Dermis blood vessel endothelial cell (primary cell): ENCODE data around the gene RNF32. TPM values are rescaled to one million over a fixed set of nuclear protein-coding genes. Genes with fewer than 3 reads are reported as not detected.

ENCODE experiments used
- DNase-seq: peaks from one replicate; pipeline ENCODE4 v3.0.0; 2010
- total RNA-seq: library from RNA; depleted of rRNA; stranded (reverse); fragments of >200 nt; gene quantifications from 2 replicates; pipeline ENCODE4 v1.2.3, GENCODE V29; 2014

RNF32 gene
- 0.23 and 1.4 TPM in 2 replicates for total RNA-seq

DNA sequence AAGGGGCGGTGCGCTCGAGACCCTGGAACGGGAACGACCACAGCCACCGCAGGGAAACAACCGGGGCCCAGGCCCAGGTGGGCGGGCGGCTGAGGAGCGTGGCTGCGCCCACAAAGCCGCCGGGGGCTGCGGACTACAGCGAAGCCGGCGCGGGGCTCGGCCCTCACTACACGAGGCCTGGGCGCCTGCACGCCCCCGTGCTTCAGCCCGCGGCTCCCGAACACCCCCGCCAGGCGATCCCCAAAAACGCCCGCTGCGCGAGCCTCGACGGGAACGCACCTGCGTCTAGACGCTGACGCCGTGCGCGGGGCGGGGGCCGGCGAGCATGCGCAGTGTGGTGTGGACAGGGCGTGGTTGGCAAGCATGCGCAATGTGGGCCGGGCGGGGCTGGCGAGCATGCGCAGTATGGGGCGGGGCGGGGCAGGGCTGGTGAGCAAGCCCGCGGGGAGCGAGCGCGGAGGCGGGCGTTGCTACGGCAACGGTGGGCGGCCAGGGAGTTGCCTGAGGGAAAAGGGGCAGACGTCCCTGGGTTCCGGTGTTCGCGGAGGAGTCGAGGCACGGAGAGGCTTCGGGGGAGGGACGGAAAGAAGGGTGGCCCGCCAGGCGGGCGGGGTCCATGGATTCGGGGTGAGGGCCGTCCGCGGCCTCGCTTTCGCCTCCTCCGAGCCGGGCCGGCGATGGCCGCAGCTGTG lies at the start of gene RNF32:
Gene RNF32, plus strand, starts transcription at position 518 of the 692 bp plus-strand sequence. CDS start 3,104 bp downstream, outside the sequence.
- peak; percentile 94 for DNase-seq

DNA sequence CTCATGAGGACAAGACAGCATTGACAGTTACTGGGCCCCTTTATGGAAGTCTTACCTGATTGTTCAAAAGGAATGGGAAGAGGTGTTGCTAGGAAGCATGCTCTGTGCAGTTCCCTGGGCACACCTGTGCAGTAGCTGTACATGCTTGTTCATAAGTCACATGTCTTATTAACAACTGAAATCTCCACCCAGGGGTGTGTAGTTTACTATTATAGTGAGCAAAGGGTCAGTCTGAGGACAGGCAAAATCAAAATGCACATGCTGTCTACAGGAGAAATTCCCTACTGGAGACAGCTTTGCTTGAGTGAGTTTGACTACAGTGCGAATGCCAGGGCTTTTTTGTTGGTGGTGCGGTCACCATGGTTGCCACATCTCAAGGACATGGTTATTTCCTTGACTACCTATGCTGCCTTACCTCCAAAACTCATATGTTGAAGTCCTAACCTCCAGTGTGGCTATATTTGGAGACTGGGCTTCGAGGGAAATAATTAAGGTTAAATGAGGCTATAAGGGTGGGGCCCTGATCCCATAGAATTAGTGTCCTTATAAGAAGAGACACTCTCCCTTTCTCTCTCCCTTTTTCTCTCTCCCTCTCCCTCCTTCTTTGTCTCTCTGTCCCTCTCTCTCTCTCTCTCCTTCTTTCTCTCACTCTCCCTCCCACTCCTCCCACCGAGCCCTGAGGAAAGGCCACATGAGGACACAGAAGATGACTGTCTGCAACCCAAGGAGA lies 48.3 kb upstream of the RNF32 start:
- DNase-seq, result no peak

- no peak for DNase-seq
These were observed 46.1 kb upstream of the RNF32 start for GRCh38 chr7:156594283-156595080.

GRCh38 chr7:156600496-156600895 lies 40.1 kb upstream of the RNF32 start:
- DNase-seq, result no peak

DNA sequence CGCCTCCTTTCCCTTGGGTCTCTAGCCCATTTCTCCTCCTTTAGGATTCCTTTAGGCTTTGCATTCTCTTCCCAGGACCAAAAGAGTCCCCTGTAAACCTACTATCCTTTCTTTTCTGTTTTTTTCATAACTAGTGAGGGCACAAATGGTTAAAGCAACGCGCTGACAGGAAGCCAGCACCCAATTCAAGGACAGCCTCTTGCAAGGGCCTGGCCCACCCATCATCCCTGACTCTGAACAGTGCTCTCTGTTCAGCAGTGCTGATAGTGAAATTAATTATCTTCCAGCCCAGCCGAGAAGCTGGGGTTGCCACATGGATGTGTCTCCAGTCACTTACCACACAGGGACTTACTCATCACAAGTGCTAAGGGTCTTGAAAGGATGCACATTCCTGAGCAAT lies 38.3 kb upstream of the RNF32 start:
- DNase-seq, result no peak

DNA sequence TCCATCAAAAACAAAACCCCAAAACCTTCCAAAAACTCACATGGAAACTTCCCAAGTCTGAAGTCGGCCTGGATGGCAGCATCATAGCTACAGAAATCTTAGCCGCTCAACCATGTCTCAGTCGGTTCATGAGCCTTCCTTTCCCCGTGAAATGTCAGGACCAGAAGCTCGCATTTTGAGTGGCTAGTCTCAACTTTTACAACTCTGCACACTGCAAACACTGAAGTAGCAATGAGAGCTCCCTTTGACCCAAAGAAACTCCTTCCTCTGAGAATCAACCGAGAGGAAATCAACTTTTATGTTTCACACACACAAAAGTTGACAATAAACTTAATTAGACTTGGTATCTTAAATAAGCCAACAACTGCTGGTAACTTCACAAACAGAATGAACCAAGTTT lies 37.6 kb upstream of the RNF32 start:
- no peak for DNase-seq

DNA sequence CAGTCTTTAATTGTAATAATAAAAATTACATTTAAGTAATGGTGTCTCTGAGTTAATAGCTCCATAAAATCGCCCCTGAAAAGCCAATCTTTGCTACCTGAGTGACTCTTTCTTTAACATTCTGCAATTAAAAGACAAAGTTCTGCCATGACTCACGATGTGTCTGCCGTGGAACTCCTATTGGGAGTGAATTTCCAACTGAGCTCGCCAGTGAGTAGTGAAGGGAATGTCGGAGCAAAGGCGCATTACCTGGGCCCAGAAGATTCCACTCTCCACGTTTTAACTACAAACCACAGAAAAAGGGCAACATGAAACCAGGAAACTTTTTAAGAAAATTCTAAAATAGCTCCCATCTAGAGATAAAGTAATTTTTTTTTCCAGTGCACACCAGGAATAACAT lies 36.9 kb upstream of the RNF32 start:
- DNase-seq, result no peak

DNA sequence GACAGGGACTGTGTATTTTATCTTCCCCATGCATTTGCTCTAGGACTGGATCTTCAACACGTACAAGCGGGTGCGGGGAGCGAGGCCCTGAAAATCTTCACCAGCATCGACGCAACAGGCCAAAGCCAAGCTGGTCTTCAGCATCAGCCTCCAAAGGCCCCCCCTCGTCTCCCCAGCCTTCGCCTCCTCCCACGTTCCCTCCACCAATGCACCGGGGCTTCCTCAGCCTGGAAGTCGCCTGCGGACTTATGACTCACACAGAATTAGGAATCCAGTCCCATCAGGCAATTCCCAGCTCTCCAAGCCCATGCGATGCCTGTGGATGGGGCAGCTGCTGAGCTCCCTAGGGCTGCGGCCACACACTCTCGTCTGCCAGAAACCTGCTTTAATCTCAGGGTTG lies 36.3 kb upstream of the RNF32 start:
- no peak for DNase-seq

GRCh38 chr7:156604836-156605695 lies 35.5 kb upstream of the RNF32 start:
- no peak for DNase-seq

- no peak for DNase-seq
These were observed 34.4 kb upstream of the RNF32 start for GRCh38 chr7:156606135-156606534.

DNA sequence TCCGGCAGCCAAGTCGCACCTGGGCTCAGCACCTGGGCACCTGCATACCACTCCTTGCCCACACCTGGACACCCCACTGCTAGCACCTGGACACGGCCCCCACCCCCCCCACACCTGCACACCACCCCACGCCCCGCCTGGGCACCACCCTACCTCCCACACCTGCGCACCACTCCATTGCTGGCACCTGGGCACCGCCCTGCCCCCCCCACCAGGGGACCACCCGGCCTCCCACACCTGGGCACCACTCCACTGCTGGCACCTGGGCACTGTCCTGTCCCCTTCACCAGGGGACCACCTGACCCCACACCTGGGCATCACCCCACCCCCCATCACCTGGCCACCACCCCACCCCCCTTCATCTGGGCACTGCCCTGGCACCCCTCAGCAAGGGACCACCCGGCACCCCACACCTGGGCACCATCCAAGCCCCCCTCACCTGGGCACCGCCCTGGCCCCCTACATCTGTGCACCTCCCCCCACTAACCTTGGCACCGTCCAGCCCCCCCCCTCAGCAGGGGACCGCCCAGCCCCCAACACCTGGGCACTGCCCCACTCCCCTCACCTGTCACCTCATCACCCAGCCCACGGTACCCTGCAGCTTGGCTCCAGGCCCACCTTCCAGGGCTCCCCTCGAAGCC lies 33.8 kb upstream of the RNF32 start:
- no peak for DNase-seq

GRCh38 chr7:156607332-156608172 lies 33.0 kb upstream of the RNF32 start:
- no peak for DNase-seq

- peak; percentile 26 for DNase-seq
These were observed 32.4 kb upstream of the RNF32 start for GRCh38 chr7:156608173-156608478.

DNA sequence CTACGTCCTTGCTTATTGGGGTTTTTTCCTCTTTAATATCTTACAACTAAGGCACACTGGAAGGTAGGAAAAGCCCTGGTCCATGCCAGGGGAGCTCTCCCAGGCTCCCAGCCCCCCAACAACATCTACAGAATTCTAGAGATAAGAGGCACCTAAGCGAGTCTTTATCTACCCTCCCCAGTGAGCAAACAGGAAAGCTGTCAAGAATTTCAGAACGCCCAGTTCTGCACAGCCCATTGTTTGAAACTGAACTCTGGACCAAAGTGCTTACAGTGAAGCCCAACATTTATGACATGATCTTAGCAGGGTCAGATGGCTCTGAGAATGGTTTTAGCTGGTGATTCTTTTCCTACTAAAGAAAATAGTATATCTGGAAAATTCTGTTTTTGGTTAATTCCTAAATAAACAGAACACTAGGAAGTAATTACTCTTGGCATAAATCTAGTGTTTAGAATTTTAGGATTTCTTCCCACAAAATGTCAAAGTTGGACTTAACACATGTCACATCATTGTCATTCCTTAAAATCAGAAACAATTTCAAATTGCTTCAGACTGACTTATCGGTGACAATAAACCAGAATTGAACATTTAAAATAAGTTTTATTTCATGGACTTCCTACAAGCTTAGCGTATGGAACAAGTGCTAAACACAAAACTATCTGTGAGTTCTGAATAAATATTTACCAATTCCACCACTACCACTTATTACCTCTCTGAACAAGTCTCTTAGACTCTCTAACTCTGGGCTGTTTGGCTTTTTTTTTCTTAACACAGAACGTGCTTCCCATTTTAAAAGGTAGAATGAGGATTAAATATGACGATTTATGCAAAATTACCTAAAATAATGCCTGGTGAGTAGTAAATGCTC lies 31.3 kb upstream of the RNF32 start:
- DNase-seq, result peak; percentile 87

- no peak for DNase-seq
These were observed 30.4 kb upstream of the RNF32 start for GRCh38 chr7:156610130-156610529.

DNA sequence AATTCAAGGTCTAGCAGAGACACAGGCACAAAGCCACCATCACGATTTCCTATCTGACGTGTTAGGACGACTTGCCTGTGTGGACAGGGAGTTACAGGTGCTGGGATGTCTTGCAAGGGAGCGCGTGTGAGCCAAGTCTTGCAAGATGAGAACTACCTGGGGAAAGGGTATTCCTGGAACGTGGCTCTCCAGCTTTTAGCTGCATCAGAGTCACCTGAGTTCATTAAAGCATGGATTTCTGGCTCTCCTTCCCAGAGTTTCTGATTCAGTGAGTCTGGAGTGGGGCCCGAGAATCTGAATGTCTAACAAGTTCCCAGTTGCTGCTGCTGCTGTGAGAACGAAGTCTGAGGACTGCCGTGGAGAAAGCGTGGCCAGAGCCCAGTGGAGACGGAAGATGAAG lies 30.0 kb upstream of the RNF32 start:
- no peak for DNase-seq

DNA sequence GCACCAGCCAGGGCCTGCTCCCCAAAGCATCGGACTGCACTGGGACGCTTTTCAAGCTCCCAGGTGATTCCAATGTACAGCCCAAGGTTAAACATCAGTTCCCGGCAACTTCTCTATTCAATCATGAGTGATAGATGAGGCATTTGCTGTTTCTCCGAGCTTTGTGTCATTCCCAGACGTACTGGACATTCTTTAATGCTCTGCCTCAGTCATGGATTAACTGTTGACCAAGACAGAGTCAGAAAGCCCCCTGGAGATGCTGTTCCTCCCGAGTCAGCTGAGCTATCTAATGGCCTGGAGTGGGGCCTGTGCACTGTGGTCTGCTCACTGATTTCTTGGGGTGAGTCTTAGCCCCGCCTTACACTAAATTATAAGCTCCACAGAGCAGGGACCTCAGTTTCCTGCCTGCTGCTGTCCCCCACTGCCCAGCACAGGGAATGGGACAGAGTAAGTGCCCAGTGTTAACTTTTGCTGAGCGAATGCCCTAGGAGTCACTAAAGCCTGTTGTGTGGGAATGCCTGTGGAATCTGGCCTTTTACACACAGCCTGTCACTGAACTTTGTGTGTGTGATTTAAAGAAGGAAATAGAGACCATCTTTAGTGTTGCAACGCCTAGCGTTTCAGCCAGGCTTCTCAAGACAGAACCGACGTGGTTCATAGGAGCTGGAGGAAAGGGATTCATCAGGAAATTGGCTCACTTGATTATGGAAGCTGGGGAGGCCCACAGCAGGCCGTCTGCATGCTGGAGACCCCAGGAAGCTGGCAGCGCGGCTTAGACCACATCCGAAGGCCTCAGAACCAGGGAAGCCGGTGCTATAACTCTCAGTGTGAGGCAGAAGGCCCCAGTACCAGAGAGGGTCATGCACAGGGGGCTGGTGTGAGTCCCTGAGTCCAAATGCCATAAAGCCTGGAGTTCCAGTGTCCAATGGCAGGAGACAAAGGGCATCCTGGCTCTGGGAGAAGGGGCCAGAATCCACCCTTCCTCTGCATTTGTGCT lies 29.3 kb upstream of the RNF32 start:
- no peak for DNase-seq

DNA sequence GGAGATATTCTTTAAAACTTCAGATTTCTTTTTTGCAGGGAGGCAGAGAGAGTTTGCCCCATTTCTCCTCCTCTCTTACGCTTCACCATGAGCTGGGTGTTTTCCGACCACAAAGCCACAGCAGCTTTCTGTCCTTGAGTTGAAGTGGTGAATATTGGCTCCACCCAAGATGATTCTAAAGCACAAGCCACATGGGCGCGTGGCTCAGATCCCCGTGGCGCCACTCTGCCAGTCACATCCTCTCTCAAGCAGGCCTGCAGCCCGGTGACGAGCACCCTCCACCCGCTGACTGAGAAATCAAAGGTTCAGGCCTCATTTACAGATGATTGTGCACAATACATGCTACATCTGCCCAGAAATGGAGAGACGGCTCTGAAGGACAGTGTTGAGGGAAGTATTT lies 27.6 kb upstream of the RNF32 start:
- no peak for DNase-seq
